K562 (cell line): ENCODE results near the gene TP73. TPM values are rescaled to one million over a fixed set of nuclear protein-coding genes. Genes with fewer than 3 reads are reported as not detected.

Source experiments
- ATAC-seq: fragments of 200-7000 bp; cut with Tn5 transposase; 3 replicates; pipeline ENCODE4 v1.9.1; 2020; ENCODE audit warnings: moderate library complexity
- BruUV-seq: library from RNA; stranded (reverse); fragments of 400-500 nt; replicated peaks from 2 replicates; lab custom pipeline; 2021; lab: Mats Ljungman, UMichigan
- CTCF ChIA-PET: fragments of 300-600 bp; formaldehyde crosslinking; extraction: SDS; loops from one replicate; lab custom pipeline; 2021; ENCODE audit warnings: low intra/inter-chr PET ratio; lab: Yijun Ruan, JAX
- POLR2A ChIA-PET: fragments of 300-600, 350-650 bp; sonication (Branson Sonifier 250); formaldehyde crosslinking; extraction: SDS; loops from one replicate; lab custom pipeline; 2021; ENCODE audit warnings: antibody characterized with exemption, inconsistent platforms; lab: Yijun Ruan, JAX
- DNase-seq, 4 experiments: peaks; one replicate each; pipeline versions ENCODE4 v3.0.0 to v3.0.0-alpha.2; 2011 to 2018; ENCODE audit warnings: low spot score in 3 of 4, mixed read lengths in 3 of 4; ENCODE audit errors: extremely low read depth in 1 of 4
- FAIRE-seq: peaks from 2 replicates; lab custom pipeline; 2011; peaks lifted over from hg19 to GRCh38; lab: Jason Lieb, UNC
- H2AFZ ChIP-seq: 2 replicates; pipeline ENCODE4 v1.6.0; 2011; ENCODE audit warnings: low read depth, low read length, control low read depth, inconsistent platforms
- H3K27ac ChIP-seq: fragments of 200-600 bp; 3 replicates; pipeline ENCODE4 v1.8.0; 2011; ENCODE audit warnings: low read depth, mild to moderate bottlenecking, control low read depth, inconsistent platforms, low read length, moderate library complexity, mixed read lengths; ENCODE audit errors: extremely low read depth
- H3K27me3 ChIP-seq, 2 experiments: fragments of 300-600 bp in 1 of 2; 2 replicates in 1 of 2; 3 replicates in 1 of 2; pipeline versions ENCODE4 v1.6.0 to v1.8.0; 2011; ENCODE audit warnings: inconsistent platforms in 2 of 2, low read length in 2 of 2, mild to moderate bottlenecking in 1 of 2, mixed read lengths in 1 of 2, moderate library complexity in 1 of 2; ENCODE audit not compliant: control insufficient read depth in 2 of 2, insufficient read depth in 2 of 2
- H3K36me3 ChIP-seq: fragments of 300-600 bp; 3 replicates; pipeline ENCODE4 v1.8.0; 2011; ENCODE audit warnings: mild to moderate bottlenecking, low read length, inconsistent platforms; ENCODE audit not compliant: control insufficient read depth, insufficient read depth
- H3K4me1 ChIP-seq, 2 experiments: fragments of 200-600 bp in 1 of 2; replicated peaks in 1 of 2; 2 replicates in 1 of 2; 3 replicates in 1 of 2; pipeline versions ENCODE4 v1.5.1 to v1.8.0; 2011; ENCODE audit warnings: inconsistent platforms in 2 of 2, low read length in 2 of 2, mild to moderate bottlenecking in 1 of 2, mixed read lengths in 1 of 2, moderate library complexity in 1 of 2; ENCODE audit not compliant: control insufficient read depth in 2 of 2, insufficient read depth in 2 of 2
- H3K4me2 ChIP-seq: 2 replicates; pipeline ENCODE4 v1.6.1; 2011; ENCODE audit warnings: low read length, control low read depth, inconsistent platforms, mixed read lengths; ENCODE audit not compliant: insufficient read depth
- H3K4me3 ChIP-seq: fragments of 200-600 bp; sonication (generic), shearing (Covaris generic); 2 replicates; pipeline ENCODE4 v1.5.1; 2016; ENCODE audit warnings: control low read depth, inconsistent platforms
- H3K79me2 ChIP-seq: fragments of 200-600 bp; 3 replicates; pipeline ENCODE4 v1.8.0; 2011; ENCODE audit warnings: low read length, inconsistent platforms; ENCODE audit not compliant: control insufficient read depth, insufficient read depth
- H3K9ac ChIP-seq, 2 experiments: 2 replicates each; pipeline versions ENCODE4 v1.6.0 to v1.6.1; 2011; ENCODE audit warnings: low read depth in 2 of 2, low read length in 2 of 2, control low read depth in 1 of 2, inconsistent platforms in 1 of 2, mild to moderate bottlenecking in 1 of 2, mixed read lengths in 1 of 2; ENCODE audit not compliant: insufficient read depth in 1 of 2
- H3K9me1 ChIP-seq: one replicate; pipeline ENCODE4 v1.6.0; 2011; ENCODE audit warnings: inconsistent platforms, mild to moderate bottlenecking, low read length, moderate library complexity; ENCODE audit not compliant: control insufficient read depth, insufficient read depth
- H3K9me3 ChIP-seq: replicated peaks from 2 replicates; pipeline ENCODE4 v1.5.1; 2011; ENCODE audit warnings: low read depth, low read length, inconsistent platforms; ENCODE audit not compliant: control insufficient read depth, insufficient read depth
- H4K20me1 ChIP-seq: replicated peaks from 2 replicates; pipeline ENCODE4 v1.6.1; 2011; ENCODE audit warnings: low read length, inconsistent platforms, mixed read lengths; ENCODE audit not compliant: control insufficient read depth, insufficient read depth
- BCOR ChIP-seq: fragments of 450-650 bp; IDR thresholded peaks from 2 replicates; pipeline ENCODE4 v1.6.1; 2016
- ELF2 ChIP-seq: fragments of 250-450 bp; sonication (Bioruptor Pico); IDR thresholded peaks from 2 replicates; pipeline ENCODE4 v1.5.0; 2021; ENCODE audit warnings: mild to moderate bottlenecking
- KDM1A ChIP-seq, 2 experiments: fragments of 450-650 bp; IDR thresholded peaks; 2 replicates each; pipeline ENCODE4 v1.6.1; 2016; ENCODE audit warnings: mild to moderate bottlenecking in 2 of 2
- RCOR1 ChIP-seq, 2 experiments: IDR thresholded peaks; 2 replicates each; pipeline ENCODE4 v1.6.1; 2012; ENCODE audit warnings: low read depth in 2 of 2, low read length in 2 of 2, borderline replicate concordance in 1 of 2, improper control_type of control experiment in 1 of 2
- SMARCA5 ChIP-seq: fragments of 450-650 bp; IDR thresholded peaks from 2 replicates; pipeline ENCODE4 v1.6.1; 2016
- ZFP36 ChIP-seq: fragments of 150-350 bp; IDR thresholded peaks from 2 replicates; pipeline ENCODE4 v1.6.1; 2018; ENCODE audit warnings: low read length, low read depth; ENCODE audit not compliant: partially characterized antibody
- ZNF146 ChIP-seq: IDR thresholded peaks from one replicate; pipeline ENCODE4 v1.6.1; 2018; ENCODE audit warnings: missing compliant biosample characterization; ENCODE audit not compliant: unreplicated experiment
- WGBS: fragments of 100-300 bp; shearing (Covaris generic); methylation state at CpG from one replicate; pipeline ENCODE4 v1.1.6; 2016; ENCODE audit warnings: low coverage, mixed read lengths; ENCODE audit not compliant: insufficient coverage; ENCODE audit errors: missing lambda C conversion rate; 5-methylcytosine and 5-hydroxymethylcytosine counted together
- in situ Hi-C: fragments of 300-500 bp; cut with MboI; formaldehyde crosslinking; loops from 4 replicates; pipeline ENCODE4 v1.15.0; 2018; ENCODE audit warnings: inconsistent platforms, mixed read lengths
- intact Hi-C: fragments of 100-400 bp; cut with micrococcal nuclease; formaldehyde crosslinking; loops from 2 replicates; pipeline ENCODE4 v1.14.2; 2022
- polyA plus RNA-seq, 8 experiments: library from polyadenylated mRNA; depleted of rRNA in 4 of 8; stranded (reverse) in 5 of 8; unstranded in 3 of 8; fragments of >200 nt; fragmentation: Nextera tagmentation in 2 of 8; fragmentation: Illumina TruSeq in 1 of 8; extraction: Ambion mirVana in 2 of 8; extraction: Trizol in 1 of 8; gene quantifications; 2 replicates each; pipeline versions ENCODE4 v1.2.1 to v1.2.3, GENCODE V29; 2011 to 2014; ENCODE audit warnings: inconsistent platforms in 1 of 8, missing spikeins in 1 of 8
- total RNA-seq, 7 experiments: library from RNA; depleted of rRNA in 6 of 7; stranded (reverse); fragments of >200 nt in 6 of 7; fragmentation: Illumina TruSeq in 2 of 7; extraction: Trizol in 2 of 7; gene quantifications; 2 replicates each; pipeline versions ENCODE4 v1.2.1 to v1.2.3, GENCODE V29; 2011 to 2021; ENCODE audit warnings: low replicate concordance in 1 of 7

TP73 gene
- total and polyA plus RNA-seq, 9 of the 15 experiments (the other 6 are each of a cell fraction or from before 2014, with no cell fraction given): 0.07 to 1.6 (median 0.40) TPM; not detected in 2

- BruUV-seq: no TSS peak
- peaks cover 48 to 78% of the 10 kb centered on the region in 2 experiments; a peak in 4 of 5 replicates for H3K27me3 ChIP-seq
- H3K79me2 ChIP-seq: no peaks in the 10 kb centered on the region
These were observed 21.2 kb downstream of the TP73 start for GRCh38 chr1:3673381-3674099.

More at GRCh38 chr1:3673381-3674099, 21.2 kb downstream of the TP73 start:
- Histone ChIP-seq H3K9ac (no peak overlapping the region; a peak in 1 of 4 replicates), H3K27ac (no peak overlapping the region), H3K9me1 (peaks cover 4% of the 10 kb centered on the region), H4K20me1 (peaks cover 54% of the 10 kb centered on the region), H3K9me3 (no peaks in the 10 kb centered on the region)
- in situ Hi-C loops: no loop called here
- intact Hi-C loops: no loop called here
- 22% methylated on average over 25 of the region's 25 CpGs for WGBS
- CTCF ChIA-PET: no interaction called here
- TF ChIP-seq BCOR (peak; percentile 87), ELF2 (no peak), ZFP36 (peak; percentile 74), ZNF146 (no peak), KDM1A (IDR thresholded peaks at IDR 0.05) (peak; percentile 47 to 64; a peak in 2 of 4 replicates), SMARCA5 (0 out of 2 replicates have a peak, but pooled peaks have one; percentile 66), RCOR1 (IDR thresholded peaks at IDR 0.05; ENCODE audit: borderline replicate concordance in 1 of 2, low read depth in 2 of 2, low read length in 2 of 2) (peak in 1 of 2 experiments; percentile 30; a peak in 1 of 4 replicates)
- TF ChIP-seq, all 486 proteins: peak for 5
- Histone ChIP-seq H3K36me3 (no peaks in the 10 kb centered on the region), H3K4me3 (no peak overlapping the region), H2AFZ (no peak overlapping the region), H3K4me2 (no peak overlapping the region), H3K4me1 (peaks cover 3 to 68% of the 10 kb centered on the region in 2 experiments; a peak in 3 of 5 replicates)
- no peak for FAIRE-seq
- ATAC-seq: no peak
- DNase-seq: no peak
- POLR2A ChIA-PET: interaction anchor here (0.6 kb wide), 1 partner anchor 23 kb away, joined by 3 read pairs; the partner anchor contains the start of gene WRAP73
